GM12891 (cell line): ENCODE measurements around the gene SEPTIN5.

ENCODE experiments used
- PAX5 ChIP-seq: IDR thresholded peaks from 2 replicates; pipeline ENCODE4 v1.6.1; 2011; ENCODE audit warnings: low read length, moderate library complexity, mild to moderate bottlenecking; ENCODE audit not compliant: insufficient read depth, severe bottlenecking
- POLR2A ChIP-seq: IDR thresholded peaks from 2 replicates; pipeline ENCODE4 v1.6.1; 2011; ENCODE audit warnings: low read depth, low read length, control low read depth
- POLR2AphosphoS5 ChIP-seq: IDR thresholded peaks from 2 replicates; pipeline ENCODE4 v1.6.1; 2011; ENCODE audit warnings: low read depth, low read length, control low read depth
- POU2F2 ChIP-seq: IDR thresholded peaks from 2 replicates; pipeline ENCODE4 v1.6.1; 2011; ENCODE audit warnings: low read depth, mild to moderate bottlenecking, control low read depth, low read length, moderate library complexity
- SPI1 ChIP-seq: IDR thresholded peaks from 2 replicates; pipeline ENCODE4 v1.6.1; 2011; ENCODE audit warnings: low read depth, low read length, control low read depth
- TAF1 ChIP-seq: IDR thresholded peaks from 2 replicates; pipeline ENCODE4 v1.6.1; 2011; ENCODE audit warnings: low read depth, low read length, control low read depth

DNA sequence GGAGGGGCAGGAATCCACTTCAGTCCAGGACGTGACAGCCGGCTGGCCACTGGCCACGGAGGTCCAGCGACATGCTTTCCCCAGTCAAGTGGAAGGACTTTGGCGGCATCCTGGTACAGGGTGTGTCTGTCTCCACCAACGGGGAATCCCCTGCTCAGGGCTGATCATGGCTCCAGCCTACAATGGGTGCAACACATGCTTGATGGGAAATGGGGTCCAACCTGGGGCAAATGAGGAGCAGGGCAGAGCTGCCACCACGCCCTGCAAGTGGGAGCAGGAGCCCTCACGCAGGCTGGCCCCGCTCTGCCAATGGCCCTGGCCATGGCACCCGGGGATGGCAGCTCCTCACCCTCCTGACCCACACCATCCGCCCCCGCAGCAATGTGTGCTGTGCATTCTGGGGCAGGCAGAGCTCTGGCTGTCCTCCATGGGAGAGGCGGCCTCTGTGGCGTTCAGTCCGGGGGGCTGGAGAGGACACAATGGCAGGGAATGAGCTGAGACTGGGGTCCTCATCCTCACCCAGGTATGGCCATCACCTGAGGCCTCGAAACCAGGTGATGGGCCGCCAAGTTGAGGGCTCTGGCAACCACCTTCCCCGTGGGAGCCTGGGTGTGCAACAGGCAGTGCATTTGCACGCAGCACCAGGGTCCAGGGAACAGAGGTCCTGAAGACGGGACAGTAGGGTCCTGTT lies 5.8 kb upstream of the SEPTIN5 start:
- TF ChIP-seq POLR2AphosphoS5 = no peak
- TF ChIP-seq POLR2A = no peak
- TF ChIP-seq TAF1 = no peak
- TF ChIP-seq POU2F2 = no peak
- no peak for TF ChIP-seq PAX5
- no peak for TF ChIP-seq SPI1
